Tibial nerve (tissue), 3 donors: ENCODE data around the gene PKP1.

Experiments used
- POLR2A ChIP-seq, 2 donors: fragments of 450-650 bp; IDR thresholded peaks; one replicate each; pipeline ENCODE4 v1.6.1; 2017; ENCODE audit warnings: antibody characterized with exemption in 2 of 2, mild to moderate bottlenecking in 2 of 2, moderate library complexity in 2 of 2
- TF ChIP-seq, protein P1 (sequence below), 5 experiments: fragments of 200-600 bp in 3 of 5; fragments of 450-650 bp in 2 of 5; sonication (generic) in 3 of 5; IDR thresholded peaks; one replicate each; pipeline ENCODE4 v1.5.1; 2016 to 2019; ENCODE audit warnings: antibody characterized with exemption in 5 of 5, mild to moderate bottlenecking in 3 of 5, moderate library complexity in 2 of 5

DNA sequence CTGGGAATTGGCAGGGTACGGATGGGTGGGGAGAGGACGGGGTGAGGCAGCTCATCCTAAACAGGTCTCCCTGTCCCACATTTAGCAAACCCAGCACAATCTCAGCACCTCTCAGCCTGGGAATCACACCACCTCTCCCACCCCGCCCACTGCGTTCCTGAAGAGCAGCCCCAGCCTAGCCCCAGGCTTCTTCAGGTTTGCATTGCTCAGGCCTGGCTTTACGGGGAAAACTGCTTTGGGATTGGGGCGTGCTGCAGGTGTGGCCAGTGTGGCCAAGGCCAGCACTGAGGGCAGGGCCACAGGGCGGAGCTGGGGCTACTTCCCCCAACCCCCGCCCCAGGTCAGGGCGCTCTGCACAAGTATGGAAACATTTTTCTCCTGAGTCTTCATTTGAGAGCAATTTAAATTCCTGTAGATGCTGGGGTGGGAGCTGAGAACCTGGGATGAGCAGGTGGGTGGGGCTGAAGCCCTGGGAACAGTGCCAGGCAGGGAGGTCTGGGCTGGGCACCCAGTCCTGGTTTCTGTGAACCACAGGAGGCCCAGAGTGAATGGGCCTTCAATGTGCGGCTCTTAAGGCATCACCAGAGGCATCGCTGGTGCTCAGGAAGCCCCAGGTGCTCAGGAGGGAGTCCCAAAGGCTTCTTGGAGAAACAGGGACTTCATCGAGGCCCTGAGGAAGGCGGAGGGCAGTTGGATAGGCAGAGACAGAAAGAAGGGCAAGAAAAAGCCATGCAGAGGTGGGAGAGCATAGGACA is 70.1 kb downstream of the PKP1 start:
- TF ChIP-seq, protein P1, sequence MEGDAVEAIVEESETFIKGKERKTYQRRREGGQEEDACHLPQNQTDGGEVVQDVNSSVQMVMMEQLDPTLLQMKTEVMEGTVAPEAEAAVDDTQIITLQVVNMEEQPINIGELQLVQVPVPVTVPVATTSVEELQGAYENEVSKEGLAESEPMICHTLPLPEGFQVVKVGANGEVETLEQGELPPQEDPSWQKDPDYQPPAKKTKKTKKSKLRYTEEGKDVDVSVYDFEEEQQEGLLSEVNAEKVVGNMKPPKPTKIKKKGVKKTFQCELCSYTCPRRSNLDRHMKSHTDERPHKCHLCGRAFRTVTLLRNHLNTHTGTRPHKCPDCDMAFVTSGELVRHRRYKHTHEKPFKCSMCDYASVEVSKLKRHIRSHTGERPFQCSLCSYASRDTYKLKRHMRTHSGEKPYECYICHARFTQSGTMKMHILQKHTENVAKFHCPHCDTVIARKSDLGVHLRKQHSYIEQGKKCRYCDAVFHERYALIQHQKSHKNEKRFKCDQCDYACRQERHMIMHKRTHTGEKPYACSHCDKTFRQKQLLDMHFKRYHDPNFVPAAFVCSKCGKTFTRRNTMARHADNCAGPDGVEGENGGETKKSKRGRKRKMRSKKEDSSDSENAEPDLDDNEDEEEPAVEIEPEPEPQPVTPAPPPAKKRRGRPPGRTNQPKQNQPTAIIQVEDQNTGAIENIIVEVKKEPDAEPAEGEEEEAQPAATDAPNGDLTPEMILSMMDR (IDR thresholded peaks at IDR 0.05): no peak
- no peak for TF ChIP-seq POLR2A (IDR thresholded peaks at IDR 0.05)
